ENCODE results near the gene RARS2. TPM values are rescaled to one million over a fixed set of nuclear protein-coding genes. Genes with fewer than 3 reads are reported as not detected.

RARS2 gene
- total and polyA plus RNA-seq, 2 experiments from 2014 or later, result 31.8 to 38.5 TPM

DNA sequence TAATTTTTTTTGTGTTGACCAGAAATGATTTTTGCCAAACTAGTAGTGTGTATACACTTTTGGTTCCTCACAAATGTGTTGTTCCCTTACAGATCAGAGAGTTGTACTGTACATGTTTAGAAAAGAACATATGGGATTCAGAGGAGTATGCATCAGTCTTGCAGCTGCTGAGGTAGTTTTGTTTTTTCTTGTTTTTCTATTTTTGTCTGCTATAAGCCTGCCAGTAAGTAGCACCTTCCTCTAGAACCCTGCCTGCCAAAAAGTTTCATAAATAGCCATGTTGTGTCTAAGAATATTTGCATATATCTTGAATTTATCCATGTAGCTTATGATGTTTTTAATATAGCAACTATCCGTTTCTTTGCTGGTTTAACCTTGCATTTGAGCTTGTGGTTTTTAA lies 46.5 kb upstream of the RARS2 start (continued):
- TF ChIP-seq, protein P1, sequence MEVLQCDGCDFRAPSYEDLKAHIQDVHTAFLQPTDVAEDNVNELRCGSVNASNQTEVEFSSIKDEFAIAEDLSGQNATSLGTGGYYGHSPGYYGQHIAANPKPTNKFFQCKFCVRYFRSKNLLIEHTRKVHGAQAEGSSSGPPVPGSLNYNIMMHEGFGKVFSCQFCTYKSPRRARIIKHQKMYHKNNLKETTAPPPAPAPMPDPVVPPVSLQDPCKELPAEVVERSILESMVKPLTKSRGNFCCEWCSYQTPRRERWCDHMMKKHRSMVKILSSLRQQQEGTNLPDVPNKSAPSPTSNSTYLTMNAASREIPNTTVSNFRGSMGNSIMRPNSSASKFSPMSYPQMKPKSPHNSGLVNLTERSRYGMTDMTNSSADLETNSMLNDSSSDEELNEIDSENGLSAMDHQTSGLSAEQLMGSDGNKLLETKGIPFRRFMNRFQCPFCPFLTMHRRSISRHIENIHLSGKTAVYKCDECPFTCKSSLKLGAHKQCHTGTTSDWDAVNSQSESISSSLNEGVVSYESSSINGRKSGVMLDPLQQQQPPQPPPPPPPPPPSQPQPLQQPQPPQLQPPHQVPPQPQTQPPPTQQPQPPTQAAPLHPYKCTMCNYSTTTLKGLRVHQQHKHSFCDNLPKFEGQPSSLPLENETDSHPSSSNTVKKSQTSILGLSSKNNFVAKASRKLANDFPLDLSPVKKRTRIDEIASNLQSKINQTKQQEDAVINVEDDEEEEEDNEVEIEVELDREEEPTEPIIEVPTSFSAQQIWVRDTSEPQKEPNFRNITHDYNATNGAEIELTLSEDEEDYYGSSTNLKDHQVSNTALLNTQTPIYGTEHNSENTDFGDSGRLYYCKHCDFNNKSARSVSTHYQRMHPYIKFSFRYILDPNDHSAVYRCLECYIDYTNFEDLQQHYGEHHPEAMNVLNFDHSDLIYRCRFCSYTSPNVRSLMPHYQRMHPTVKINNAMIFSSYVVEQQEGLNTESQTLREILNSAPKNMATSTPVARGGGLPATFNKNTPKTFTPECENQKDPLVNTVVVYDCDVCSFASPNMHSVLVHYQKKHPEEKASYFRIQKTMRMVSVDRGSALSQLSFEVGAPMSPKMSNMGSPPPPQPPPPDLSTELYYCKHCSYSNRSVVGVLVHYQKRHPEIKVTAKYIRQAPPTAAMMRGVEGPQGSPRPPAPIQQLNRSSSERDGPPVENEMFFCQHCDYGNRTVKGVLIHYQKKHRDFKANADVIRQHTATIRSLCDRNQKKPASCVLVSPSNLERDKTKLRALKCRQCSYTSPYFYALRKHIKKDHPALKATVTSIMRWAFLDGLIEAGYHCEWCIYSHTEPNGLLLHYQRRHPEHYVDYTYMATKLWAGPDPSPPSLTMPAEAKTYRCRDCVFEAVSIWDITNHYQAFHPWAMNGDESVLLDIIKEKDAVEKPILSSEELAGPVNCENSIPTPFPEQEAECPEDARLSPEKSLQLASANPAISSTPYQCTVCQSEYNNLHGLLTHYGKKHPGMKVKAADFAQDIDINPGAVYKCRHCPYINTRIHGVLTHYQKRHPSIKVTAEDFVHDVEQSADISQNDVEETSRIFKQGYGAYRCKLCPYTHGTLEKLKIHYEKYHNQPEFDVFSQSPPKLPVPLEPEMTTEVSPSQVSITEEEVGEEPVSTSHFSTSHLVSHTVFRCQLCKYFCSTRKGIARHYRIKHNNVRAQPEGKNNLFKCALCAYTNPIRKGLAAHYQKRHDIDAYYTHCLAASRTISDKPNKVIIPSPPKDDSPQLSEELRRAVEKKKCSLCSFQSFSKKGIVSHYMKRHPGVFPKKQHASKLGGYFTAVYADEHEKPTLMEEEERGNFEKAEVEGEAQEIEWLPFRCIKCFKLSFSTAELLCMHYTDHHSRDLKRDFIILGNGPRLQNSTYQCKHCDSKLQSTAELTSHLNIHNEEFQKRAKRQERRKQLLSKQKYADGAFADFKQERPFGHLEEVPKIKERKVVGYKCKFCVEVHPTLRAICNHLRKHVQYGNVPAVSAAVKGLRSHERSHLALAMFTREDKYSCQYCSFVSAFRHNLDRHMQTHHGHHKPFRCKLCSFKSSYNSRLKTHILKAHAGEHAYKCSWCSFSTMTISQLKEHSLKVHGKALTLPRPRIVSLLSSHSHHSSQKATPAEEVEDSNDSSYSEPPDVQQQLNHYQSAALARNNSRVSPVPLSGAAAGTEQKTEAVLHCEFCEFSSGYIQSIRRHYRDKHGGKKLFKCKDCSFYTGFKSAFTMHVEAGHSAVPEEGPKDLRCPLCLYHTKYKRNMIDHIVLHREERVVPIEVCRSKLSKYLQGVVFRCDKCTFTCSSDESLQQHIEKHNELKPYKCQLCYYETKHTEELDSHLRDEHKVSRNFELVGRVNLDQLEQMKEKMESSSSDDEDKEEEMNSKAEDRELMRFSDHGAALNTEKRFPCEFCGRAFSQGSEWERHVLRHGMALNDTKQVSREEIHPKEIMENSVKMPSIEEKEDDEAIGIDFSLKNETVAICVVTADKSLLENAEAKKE (CRISPR knock-in tag; IDR thresholded peaks at IDR 0.05), result no peak
- no peak for TF ChIP-seq JUNB (IDR thresholded peaks at IDR 0.05; ENCODE audit: unreplicated experiment)
- no peak for TF ChIP-seq NANOG (IDR thresholded peaks at IDR 0.05; ENCODE audit: borderline replicate concordance)
- TF ChIP-seq, protein P2, sequence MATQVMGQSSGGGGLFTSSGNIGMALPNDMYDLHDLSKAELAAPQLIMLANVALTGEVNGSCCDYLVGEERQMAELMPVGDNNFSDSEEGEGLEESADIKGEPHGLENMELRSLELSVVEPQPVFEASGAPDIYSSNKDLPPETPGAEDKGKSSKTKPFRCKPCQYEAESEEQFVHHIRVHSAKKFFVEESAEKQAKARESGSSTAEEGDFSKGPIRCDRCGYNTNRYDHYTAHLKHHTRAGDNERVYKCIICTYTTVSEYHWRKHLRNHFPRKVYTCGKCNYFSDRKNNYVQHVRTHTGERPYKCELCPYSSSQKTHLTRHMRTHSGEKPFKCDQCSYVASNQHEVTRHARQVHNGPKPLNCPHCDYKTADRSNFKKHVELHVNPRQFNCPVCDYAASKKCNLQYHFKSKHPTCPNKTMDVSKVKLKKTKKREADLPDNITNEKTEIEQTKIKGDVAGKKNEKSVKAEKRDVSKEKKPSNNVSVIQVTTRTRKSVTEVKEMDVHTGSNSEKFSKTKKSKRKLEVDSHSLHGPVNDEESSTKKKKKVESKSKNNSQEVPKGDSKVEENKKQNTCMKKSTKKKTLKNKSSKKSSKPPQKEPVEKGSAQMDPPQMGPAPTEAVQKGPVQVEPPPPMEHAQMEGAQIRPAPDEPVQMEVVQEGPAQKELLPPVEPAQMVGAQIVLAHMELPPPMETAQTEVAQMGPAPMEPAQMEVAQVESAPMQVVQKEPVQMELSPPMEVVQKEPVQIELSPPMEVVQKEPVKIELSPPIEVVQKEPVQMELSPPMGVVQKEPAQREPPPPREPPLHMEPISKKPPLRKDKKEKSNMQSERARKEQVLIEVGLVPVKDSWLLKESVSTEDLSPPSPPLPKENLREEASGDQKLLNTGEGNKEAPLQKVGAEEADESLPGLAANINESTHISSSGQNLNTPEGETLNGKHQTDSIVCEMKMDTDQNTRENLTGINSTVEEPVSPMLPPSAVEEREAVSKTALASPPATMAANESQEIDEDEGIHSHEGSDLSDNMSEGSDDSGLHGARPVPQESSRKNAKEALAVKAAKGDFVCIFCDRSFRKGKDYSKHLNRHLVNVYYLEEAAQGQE (IDR thresholded peaks at IDR 0.05; ENCODE audit: unreplicated experiment), result no peak
- TF ChIP-seq POLR2AphosphoS5 (IDR thresholded peaks at IDR 0.05; ENCODE audit: low read depth), result no peak

DNA sequence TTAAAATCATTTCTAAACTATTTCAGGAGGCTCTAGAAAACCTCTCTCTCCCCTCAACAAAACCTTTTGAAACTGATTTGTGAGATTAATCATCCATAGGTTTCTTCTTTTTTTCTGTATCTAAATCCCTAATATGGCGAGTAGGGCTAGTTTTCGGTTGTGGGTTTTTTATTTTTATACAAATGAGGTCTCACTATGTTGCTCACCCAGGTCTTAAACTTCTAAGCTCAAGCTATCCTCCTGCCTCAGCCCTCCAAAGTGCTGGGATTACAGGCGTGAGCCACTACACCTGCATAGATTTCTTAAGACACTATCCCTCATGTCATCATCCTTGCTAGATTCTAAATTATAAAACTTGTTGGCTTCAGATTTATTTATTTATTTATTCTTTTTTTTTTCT lies 44.1 kb upstream of the RARS2 start:
- ATAC-seq, result no peak
- DNase-seq (ENCODE audit: low spot score), result no peak

More for the DNA sequence above, 44.1 kb upstream of the RARS2 start:
- 0 out of 3 replicates have a peak, but pooled peaks cover 2% of the 10 kb centered on the region for H3K4me1 Mint-ChIP-seq
- Histone ChIP-seq H3K4me3 (no peak overlapping the region), H3K27ac (ENCODE audit: low read depth) (no peak overlapping the region), H3K4me1 (ENCODE audit: insufficient read depth) (0 out of 2 replicates have a peak, but pooled peaks cover under 1% of the 10 kb centered on the region), H2AFZ (no peak overlapping the region), H3K4me2 (no peak overlapping the region), H3F3A (replicated peaks; ENCODE audit: low read depth) (no peaks in the 10 kb centered on the region), H4K20me1 (replicated peaks; ENCODE audit: insufficient read depth) (no peaks in the 10 kb centered on the region), H3K36me3 (ENCODE audit: insufficient read depth) (peaks cover 11% of the 10 kb centered on the region), H3K27me3 (ENCODE audit: insufficient read depth) (no peaks in the 10 kb centered on the region), H3K79me2 (replicated peaks; ENCODE audit: insufficient read depth) (no peaks in the 10 kb centered on the region), H3K9me2 (ENCODE audit: insufficient read depth) (no peaks in the 10 kb centered on the region)
- no peaks in the 10 kb centered on the region for H3K27me3 Mint-ChIP-seq (ENCODE audit: insufficient read depth, low read depth, poor library complexity)
- H3K36me3 Mint-ChIP-seq (ENCODE audit: low read depth), result peaks cover 32% of the 10 kb centered on the region
- no peak overlapping the region for H3K4me3 Mint-ChIP-seq
- H3K27ac Mint-ChIP-seq, result no peak overlapping the region
- no peaks in the 10 kb centered on the region for H3K9me3 Mint-ChIP-seq
- TF ChIP-seq, protein P1 (CRISPR knock-in tag; IDR thresholded peaks at IDR 0.05), result no peak
